Hepatocyte (in vitro differentiated cells): ENCODE data around the gene BCL3. TPM values are rescaled to one million over a fixed set of nuclear protein-coding genes. Genes with fewer than 3 reads are reported as not detected.

Experiments used
- DNase-seq: peaks from one replicate; pipeline ENCODE4 v3.0.0-alpha.2; 2016; ENCODE audit warnings: low spot score
- H2AFZ ChIP-seq: fragments of 200-600 bp; sonication (generic); 2 replicates; pipeline ENCODE4 v1.6.0; 2016; ENCODE audit warnings: antibody characterized with exemption, mild to moderate bottlenecking
- H3K27ac ChIP-seq: fragments of 200-600 bp; sonication (generic); 2 replicates; pipeline ENCODE4 v1.5.1; 2016; ENCODE audit warnings: mild to moderate bottlenecking
- H3K27me3 ChIP-seq: fragments of 200-600 bp; sonication (generic); 2 replicates; pipeline ENCODE4 v1.6.1; 2016
- H3K36me3 ChIP-seq: fragments of 200-600 bp; sonication (generic); replicated peaks from 2 replicates; pipeline ENCODE4 v1.5.1; 2016; ENCODE audit warnings: low read depth; ENCODE audit not compliant: insufficient read depth
- H3K4me1 ChIP-seq: fragments of 200-600 bp; sonication (generic); 2 replicates; pipeline ENCODE4 v1.5.1; 2016; ENCODE audit warnings: mild to moderate bottlenecking, moderate library complexity; ENCODE audit not compliant: insufficient read depth
- H3K4me2 ChIP-seq: fragments of 200-600 bp; sonication (generic); 2 replicates; pipeline ENCODE4 v1.6.0; 2016
- H3K4me3 ChIP-seq: fragments of 200-600 bp; sonication (generic); 2 replicates; pipeline ENCODE4 v1.5.1; 2016; ENCODE audit warnings: mild to moderate bottlenecking
- H3K79me2 ChIP-seq: fragments of 200-600 bp; sonication (generic); 2 replicates; pipeline ENCODE4 v1.6.0; 2017; ENCODE audit warnings: mild to moderate bottlenecking
- H3K9me2 ChIP-seq: fragments of 200-600 bp; sonication (generic); replicated peaks from 2 replicates; pipeline ENCODE4 v1.6.0; 2017; ENCODE audit warnings: mild to moderate bottlenecking; ENCODE audit not compliant: insufficient read depth
- H3K9me3 ChIP-seq: fragments of 200-600 bp; sonication (generic); 2 replicates; pipeline ENCODE4 v1.5.1; 2016; ENCODE audit warnings: low read depth, mild to moderate bottlenecking
- H4K20me1 ChIP-seq: fragments of 200-600 bp; sonication (generic); 2 replicates; pipeline ENCODE4 v1.6.0; 2016; ENCODE audit warnings: mild to moderate bottlenecking; ENCODE audit not compliant: insufficient read depth, poor library complexity, severe bottlenecking
- EZH2 ChIP-seq: fragments of 200-600 bp; sonication (generic); IDR thresholded peaks from 2 replicates; pipeline ENCODE4 v1.6.1; 2016; ENCODE audit warnings: antibody characterized with exemption, mild to moderate bottlenecking, borderline replicate concordance
- EZH2phosphoT487 ChIP-seq: fragments of 200-600 bp; sonication (generic); IDR thresholded peaks from one replicate; pipeline ENCODE4 v1.6.1; 2018; ENCODE audit warnings: antibody characterized with exemption, mild to moderate bottlenecking, low read depth, moderate library complexity; ENCODE audit not compliant: unreplicated experiment, severe bottlenecking
- WGBS: methylation state at CpG from one replicate; pipeline ENCODE4 v1.1.6; 2016; ENCODE audit warnings: low lambda C conversion rate; ENCODE audit errors: missing lambda C conversion rate; 5-methylcytosine and 5-hydroxymethylcytosine counted together
- microRNA-seq: library from miRNA; unstranded; fragments of <30 nt; microRNA quantifications from one replicate; pipeline ENCODE4, GENCODE V29; 2017
- polyA plus RNA-seq: library from polyadenylated mRNA; unstranded; fragments of >200 nt; fragmentation: Nextera tagmentation; extraction: Ambion mirVana; gene quantifications from 2 replicates; pipeline ENCODE4 v1.2.1, GENCODE V29; 2016
- small RNA-seq: library from RNA; depleted of rRNA; stranded (forward); fragments of <200 nt; gene quantifications from one replicate; pipeline ENCODE3, GENCODE V24; 2014
- total RNA-seq: library from RNA; depleted of rRNA; stranded (reverse); fragments of >200 nt; gene quantifications from 2 replicates; pipeline ENCODE4 v1.2.3, GENCODE V29; 2014
- TF ChIP-seq, protein P1 (sequence below): fragments of 200-600 bp; sonication (generic); IDR thresholded peaks from 2 replicates; pipeline ENCODE4 v1.5.1; 2016; ENCODE audit warnings: antibody characterized with exemption, mild to moderate bottlenecking; ENCODE audit not compliant: poor library complexity

The BCL3 gene
- total and polyA plus RNA-seq, 2 experiments from 2014 or later = 6.3 to 45.7 TPM

DNA sequence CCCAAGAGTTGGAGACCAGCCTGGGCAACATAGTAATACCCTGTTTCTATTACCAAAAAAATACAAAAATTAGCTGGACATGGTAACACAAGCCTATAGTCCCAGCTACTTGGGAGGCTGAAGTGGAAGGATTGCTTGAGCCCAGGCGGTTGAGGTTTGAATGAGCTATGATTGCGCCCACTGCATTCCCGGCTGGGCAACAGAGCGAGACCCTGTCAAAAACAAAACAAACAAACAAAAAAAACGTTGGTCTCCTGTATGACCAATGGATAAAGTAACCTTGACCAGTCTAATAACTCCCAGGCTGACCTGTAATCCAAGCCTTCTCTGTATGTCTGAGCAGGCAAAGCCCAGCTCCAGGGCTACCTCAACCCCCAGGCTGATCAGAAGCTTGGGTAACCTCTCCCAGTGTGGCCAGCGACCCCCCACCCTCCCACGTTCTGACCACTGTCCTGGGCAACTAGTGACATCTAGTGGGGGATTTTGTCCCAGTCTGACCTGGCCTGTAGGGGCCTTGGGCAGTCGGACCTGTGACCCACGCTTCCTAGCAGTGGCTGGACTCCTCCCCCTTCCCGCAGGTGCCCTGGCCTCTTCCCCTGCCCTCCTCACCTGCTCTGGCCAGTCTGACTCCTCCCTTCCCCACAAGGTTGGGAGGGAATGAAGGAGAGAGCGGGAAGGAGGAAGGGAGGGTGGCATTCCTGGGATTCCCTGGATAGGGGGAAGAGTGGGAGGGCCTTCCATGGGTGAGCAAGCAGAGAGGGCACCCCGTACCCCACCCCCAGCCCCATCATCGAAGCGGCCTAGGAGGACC is 59.3 kb downstream of the BCL3 start:
- no peaks in the 10 kb centered on the region for H3K9me3 ChIP-seq
- H3K27ac ChIP-seq = peak overlapping the region; percentile 85
- H2AFZ ChIP-seq = peak overlapping the region; percentile 46
- H3K79me2 ChIP-seq = peaks cover 4% of the 10 kb centered on the region
- no peaks in the 10 kb centered on the region for H3K27me3 ChIP-seq
- no peaks in the 10 kb centered on the region for H3K9me2 ChIP-seq
- H3K4me1 ChIP-seq = peaks cover 34% of the 10 kb centered on the region
- WGBS = 31% methylated on average over 11 of the region's 14 CpGs
- TF ChIP-seq, protein P1, sequence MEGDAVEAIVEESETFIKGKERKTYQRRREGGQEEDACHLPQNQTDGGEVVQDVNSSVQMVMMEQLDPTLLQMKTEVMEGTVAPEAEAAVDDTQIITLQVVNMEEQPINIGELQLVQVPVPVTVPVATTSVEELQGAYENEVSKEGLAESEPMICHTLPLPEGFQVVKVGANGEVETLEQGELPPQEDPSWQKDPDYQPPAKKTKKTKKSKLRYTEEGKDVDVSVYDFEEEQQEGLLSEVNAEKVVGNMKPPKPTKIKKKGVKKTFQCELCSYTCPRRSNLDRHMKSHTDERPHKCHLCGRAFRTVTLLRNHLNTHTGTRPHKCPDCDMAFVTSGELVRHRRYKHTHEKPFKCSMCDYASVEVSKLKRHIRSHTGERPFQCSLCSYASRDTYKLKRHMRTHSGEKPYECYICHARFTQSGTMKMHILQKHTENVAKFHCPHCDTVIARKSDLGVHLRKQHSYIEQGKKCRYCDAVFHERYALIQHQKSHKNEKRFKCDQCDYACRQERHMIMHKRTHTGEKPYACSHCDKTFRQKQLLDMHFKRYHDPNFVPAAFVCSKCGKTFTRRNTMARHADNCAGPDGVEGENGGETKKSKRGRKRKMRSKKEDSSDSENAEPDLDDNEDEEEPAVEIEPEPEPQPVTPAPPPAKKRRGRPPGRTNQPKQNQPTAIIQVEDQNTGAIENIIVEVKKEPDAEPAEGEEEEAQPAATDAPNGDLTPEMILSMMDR = peak; percentile 45
- no peak for TF ChIP-seq EZH2
- H3K4me2 ChIP-seq = peak overlapping the region; percentile 100
- no peaks in the 10 kb centered on the region for H4K20me1 ChIP-seq
- no peak overlapping the region for H3K4me3 ChIP-seq
- H3K36me3 ChIP-seq = no peaks in the 10 kb centered on the region
- DNase-seq = peak; percentile 72

DNA sequence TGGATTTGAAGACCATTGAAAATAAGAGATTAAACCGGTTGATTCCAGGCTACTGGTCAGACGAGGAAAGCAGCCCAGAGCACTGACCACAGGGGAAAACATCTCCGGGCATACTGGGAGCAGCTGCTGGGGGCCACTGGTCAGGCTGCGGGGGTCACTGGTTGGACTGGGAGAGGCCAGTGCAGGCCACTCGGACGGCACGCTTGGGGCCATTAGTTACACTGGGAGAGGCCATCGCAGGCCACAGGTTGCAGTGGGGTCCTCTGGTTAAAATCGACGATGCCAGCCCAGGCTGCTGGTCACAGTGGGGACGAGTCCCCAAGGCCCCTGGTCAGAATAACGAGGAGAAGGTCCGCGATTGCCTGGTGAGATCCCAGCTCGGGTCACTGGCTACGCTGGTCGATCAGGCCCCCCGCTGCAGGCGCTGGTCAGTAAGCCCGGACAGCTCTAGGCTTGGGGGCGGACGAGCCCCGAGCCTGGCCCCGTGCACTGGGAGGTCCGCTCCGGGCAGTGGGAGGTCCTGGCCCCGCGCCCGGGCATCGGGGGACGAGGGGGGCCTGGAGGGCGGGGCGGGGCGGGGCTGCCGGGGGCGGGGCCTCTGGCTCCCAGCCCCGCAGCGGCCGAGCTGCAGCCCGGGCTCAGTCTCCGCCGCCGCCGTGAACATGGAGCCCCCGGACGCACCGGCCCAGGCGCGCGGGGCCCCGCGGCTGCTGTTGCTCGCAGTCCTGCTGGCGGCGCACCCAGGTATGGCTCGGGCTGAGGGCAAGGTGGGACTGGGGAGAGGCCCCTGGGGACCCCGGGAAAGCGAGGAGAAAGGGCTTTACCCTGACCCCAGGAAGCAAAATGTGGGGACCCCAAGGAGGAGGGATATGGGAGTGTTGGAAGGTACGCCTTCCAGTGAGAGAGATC is 60.2 kb downstream of the BCL3 start, which contains the start of gene BCAM:
TSS of gene BCAM (plus strand) at position 641 of the 909 bp plus-strand sequence. CDS start at position 663, 22 bp downstream.
- Histone ChIP-seq H3K27me3 (no peaks in the 10 kb centered on the region), H3K79me2 (peaks cover 4% of the 10 kb centered on the region), H2AFZ (peak within 1 kb of the TSS; percentile 46), H3K4me3 (peak within 1 kb of the TSS; percentile 88), H3K4me1 (peaks cover 34% of the 10 kb centered on the region), H3K36me3 (no peaks in the 10 kb centered on the region), H4K20me1 (no peaks in the 10 kb centered on the region), H3K27ac (peak within 1 kb of the TSS; percentile 85), H3K4me2 (peak within 1 kb of the TSS; percentile 100), H3K9me2 (no peaks in the 10 kb centered on the region), H3K9me3 (no peaks in the 10 kb centered on the region)
- 4% methylated on average over 27 of the region's 59 CpGs for WGBS
- TF ChIP-seq EZH2 = no peak
- TF ChIP-seq, protein P1 = no peak
- TF ChIP-seq EZH2phosphoT487 = no peak
- DNase-seq = peak; percentile 91

Small RNAs within 50 kb of the gene (microRNA-seq; reads per million reads assigned to microRNA genes)
- not detected for gene MIR8085

Small RNAs within 50 kb of the gene (small RNA-seq; reads per million reads assigned to genes)
- gene RF00156 (not detected), gene RF00285 (not detected)

Other genes with a start within 250 kb of the BCL3 start
- gene ZNF180, start 248.2 kb upstream of the BCL3 start, total RNA-seq = 10.1 and 25.4 TPM in 2 replicates
- gene ZNF180, start 248.2 kb upstream of the BCL3 start, polyA plus RNA-seq = 3.1 and 3.2 TPM in 2 replicates
- gene CEACAM20, start 219.0 kb upstream of the BCL3 start, total RNA-seq = 1.5 and 1.6 TPM in 2 replicates
- gene CEACAM20, start 219.0 kb upstream of the BCL3 start, polyA plus RNA-seq = 0.24 and 0.39 TPM in 2 replicates
- 2.1 TPM in 2 replicates for gene IGSF23, start 135.1 kb upstream of the BCL3 start, total RNA-seq
- gene IGSF23, start 135.1 kb upstream of the BCL3 start, polyA plus RNA-seq = 0.21 and 3.8 TPM in 2 replicates
- gene PVR, start 104.8 kb upstream of the BCL3 start, total RNA-seq = 123 and 124 TPM in 2 replicates
- gene PVR, start 104.8 kb upstream of the BCL3 start, polyA plus RNA-seq = 76.4 and 85.6 TPM in 2 replicates
- 2.8 and 5.1 TPM in 2 replicates for gene CEACAM19, start 77.2 kb upstream of the BCL3 start, total RNA-seq
- gene CEACAM19, start 77.2 kb upstream of the BCL3 start, polyA plus RNA-seq = 4.9 and 5.6 TPM in 2 replicates
- 0.73 TPM in 1 of 2 replicates, not detected in the other for gene CEACAM16, start 49.6 kb upstream of the BCL3 start, total RNA-seq
- gene CEACAM16, start 49.6 kb upstream of the BCL3 start, polyA plus RNA-seq = not detected in 2 replicates
- gene CBLC, start 29.2 kb downstream of the BCL3 start, total RNA-seq = 26.2 and 28.3 TPM in 2 replicates
- 38.1 and 39.7 TPM in 2 replicates for gene CBLC, start 29.2 kb downstream of the BCL3 start, polyA plus RNA-seq
- 53.3 and 77.1 TPM in 2 replicates for gene BCAM, start 60.4 kb downstream of the BCL3 start, total RNA-seq
- 34.7 and 41.8 TPM in 2 replicates for gene BCAM, start 60.4 kb downstream of the BCL3 start, polyA plus RNA-seq
- gene NECTIN2, start 97.6 kb downstream of the BCL3 start, total RNA-seq = 174 and 193 TPM in 2 replicates
- 300 and 307 TPM in 2 replicates for gene NECTIN2, start 97.6 kb downstream of the BCL3 start, polyA plus RNA-seq
- gene TOMM40, start 142.5 kb downstream of the BCL3 start, total RNA-seq = 60.9 and 67.9 TPM in 2 replicates
- gene TOMM40, start 142.5 kb downstream of the BCL3 start, polyA plus RNA-seq = 83.1 and 83.7 TPM in 2 replicates
- gene APOE, start 157.1 kb downstream of the BCL3 start, total RNA-seq = 3,920 and 3,946 TPM in 2 replicates
- 3,558 and 4,019 TPM in 2 replicates for gene APOE, start 157.1 kb downstream of the BCL3 start, polyA plus RNA-seq
- gene APOC1, start 165.9 kb downstream of the BCL3 start, total RNA-seq = 330 and 390 TPM in 2 replicates
- 395 and 606 TPM in 2 replicates for gene APOC1, start 165.9 kb downstream of the BCL3 start, polyA plus RNA-seq
- not detected in 2 replicates for gene APOC4, start 193.5 kb downstream of the BCL3 start, total RNA-seq
- 1.1 TPM in 1 of 2 replicates, not detected in the other for gene APOC4, start 193.5 kb downstream of the BCL3 start, polyA plus RNA-seq
- 435 and 454 TPM in 2 replicates for gene APOC2, start 197.3 kb downstream of the BCL3 start, total RNA-seq
- 603 and 827 TPM in 2 replicates for gene APOC2, start 197.3 kb downstream of the BCL3 start, polyA plus RNA-seq
- gene CLPTM1, start 206.7 kb downstream of the BCL3 start, total RNA-seq = 41.0 and 49.1 TPM in 2 replicates
- 89.7 and 93.1 TPM in 2 replicates for gene CLPTM1, start 206.7 kb downstream of the BCL3 start, polyA plus RNA-seq